Measurements from ENCODE around the gene WBP2.

Gene WBP2

GRCh38 chr17:75898791-75899190 is 43.7 kb upstream of the WBP2 start:
- DNase-seq (ENCODE audit: extremely low read depth, low read depth): no peak
- TF ChIP-seq, protein P1, sequence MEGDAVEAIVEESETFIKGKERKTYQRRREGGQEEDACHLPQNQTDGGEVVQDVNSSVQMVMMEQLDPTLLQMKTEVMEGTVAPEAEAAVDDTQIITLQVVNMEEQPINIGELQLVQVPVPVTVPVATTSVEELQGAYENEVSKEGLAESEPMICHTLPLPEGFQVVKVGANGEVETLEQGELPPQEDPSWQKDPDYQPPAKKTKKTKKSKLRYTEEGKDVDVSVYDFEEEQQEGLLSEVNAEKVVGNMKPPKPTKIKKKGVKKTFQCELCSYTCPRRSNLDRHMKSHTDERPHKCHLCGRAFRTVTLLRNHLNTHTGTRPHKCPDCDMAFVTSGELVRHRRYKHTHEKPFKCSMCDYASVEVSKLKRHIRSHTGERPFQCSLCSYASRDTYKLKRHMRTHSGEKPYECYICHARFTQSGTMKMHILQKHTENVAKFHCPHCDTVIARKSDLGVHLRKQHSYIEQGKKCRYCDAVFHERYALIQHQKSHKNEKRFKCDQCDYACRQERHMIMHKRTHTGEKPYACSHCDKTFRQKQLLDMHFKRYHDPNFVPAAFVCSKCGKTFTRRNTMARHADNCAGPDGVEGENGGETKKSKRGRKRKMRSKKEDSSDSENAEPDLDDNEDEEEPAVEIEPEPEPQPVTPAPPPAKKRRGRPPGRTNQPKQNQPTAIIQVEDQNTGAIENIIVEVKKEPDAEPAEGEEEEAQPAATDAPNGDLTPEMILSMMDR (IDR thresholded peaks at IDR 0.05; ENCODE audit: low read depth, low read length): no peak

- TF ChIP-seq, protein P1 (IDR thresholded peaks at IDR 0.05; ENCODE audit: low read depth, low read length): no peak
- no peak for DNase-seq (ENCODE audit: extremely low read depth, low read depth)
These were observed 42.9 kb upstream of the WBP2 start for GRCh38 chr17:75898065-75898464.

GRCh38 chr17:75897160-75898019 is 42.3 kb upstream of the WBP2 start:
- TF ChIP-seq, protein P1 (IDR thresholded peaks at IDR 0.05; ENCODE audit: low read depth, low read length): no peak
- DNase-seq (ENCODE audit: extremely low read depth, low read depth): no peak

GRCh38 chr17:75896415-75897159 is 41.5 kb upstream of the WBP2 start, which contains the start of gene TRIM65:
Gene TRIM65, minus strand, starts transcription at chr17:75896951. Its CDS starts 14 bp downstream, at chr17:75896937.
- TF ChIP-seq, protein P1 (IDR thresholded peaks at IDR 0.05; ENCODE audit: low read depth, low read length): peak; percentile 34

DNA sequence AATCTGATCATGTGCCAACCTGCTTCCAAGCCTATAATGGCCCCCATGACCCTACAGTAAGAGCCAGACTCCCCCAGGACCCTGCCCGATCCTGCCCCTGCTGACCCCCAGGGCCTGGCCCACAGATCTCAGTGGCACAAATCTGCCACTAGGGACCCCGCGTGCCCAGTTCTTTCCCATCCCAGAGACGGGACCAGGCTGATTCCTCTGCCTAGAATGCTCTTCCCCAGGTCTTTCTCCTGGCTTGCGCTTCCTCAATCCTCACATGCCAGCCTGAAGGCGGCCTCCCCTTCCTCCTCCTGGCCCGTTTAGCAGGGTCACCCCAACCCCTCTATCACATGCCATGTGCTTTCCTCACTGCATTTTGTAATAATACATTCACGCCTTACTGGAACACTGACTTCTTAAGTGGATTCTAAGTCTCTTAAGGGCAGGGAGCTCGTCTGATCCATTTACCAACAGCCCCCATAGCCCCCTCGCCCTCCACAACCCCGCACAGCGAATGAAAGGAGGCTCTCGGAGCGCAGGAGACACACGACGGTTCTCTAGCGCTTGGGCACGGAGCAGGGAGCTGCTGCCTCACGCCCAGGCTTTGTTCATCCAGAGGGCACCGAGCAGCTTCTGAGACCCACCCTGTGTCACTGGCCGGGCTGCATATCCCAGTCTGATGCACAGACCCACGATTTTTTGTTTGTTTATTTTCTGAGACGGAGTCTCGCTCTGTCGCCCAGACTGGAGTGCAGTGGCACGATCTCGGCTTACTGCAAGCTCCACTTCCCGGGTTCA is 40.4 kb upstream of the WBP2 start:
- DNase-seq (ENCODE audit: extremely low read depth, low read depth): no peak
- TF ChIP-seq, protein P1 (IDR thresholded peaks at IDR 0.05; ENCODE audit: low read depth, low read length): peak; percentile 37

More at GRCh38 chr17:75896415-75897159, 41.5 kb upstream of the WBP2 start, which contains the start of gene TRIM65:
- peak; percentile 46 for DNase-seq (ENCODE audit: extremely low read depth, low read depth)

GRCh38 chr17:75894049-75894733 is 39.1 kb upstream of the WBP2 start:
- DNase-seq (ENCODE audit: extremely low read depth, low read depth): no peak
- TF ChIP-seq, protein P1 (IDR thresholded peaks at IDR 0.05; ENCODE audit: low read depth, low read length): no peak

All from AG09319 (cell line).